ENCODE data around the gene BEST1.

DNA sequence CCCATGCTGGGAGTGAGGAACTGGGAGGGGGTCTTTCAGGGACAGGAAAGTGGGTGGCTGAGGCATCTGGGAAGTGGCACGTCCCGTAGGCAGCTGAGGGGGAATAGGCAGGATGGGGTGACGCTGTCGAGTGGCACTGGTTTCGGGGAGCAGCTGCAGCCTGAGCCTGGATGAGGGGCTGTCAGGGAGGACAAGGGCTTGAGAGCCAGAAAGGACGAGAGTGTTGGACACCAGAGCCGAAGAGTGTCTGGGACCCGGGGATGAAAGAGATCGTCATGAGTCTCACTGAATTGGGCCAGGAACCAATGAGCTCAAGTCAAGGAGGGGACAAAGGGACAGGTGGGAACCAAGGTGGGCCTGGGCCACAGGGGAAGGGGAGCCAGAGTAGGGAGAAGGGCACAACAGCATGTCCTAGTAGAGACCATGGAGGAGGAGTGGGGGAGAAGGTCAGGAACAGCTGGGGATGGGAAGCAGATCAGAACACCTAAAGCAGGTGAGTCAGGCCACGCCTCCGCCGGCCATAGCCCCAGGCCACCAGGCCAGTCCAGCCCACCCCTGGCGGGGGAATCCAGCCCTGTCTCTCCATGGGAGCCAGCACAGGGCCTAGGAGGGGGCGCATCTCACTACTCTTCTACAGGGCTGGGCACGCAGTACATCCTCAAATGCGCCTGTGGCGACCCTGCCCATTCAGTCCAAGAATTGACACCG lies 37.0 kb upstream of the BEST1 start:
- TF ChIP-seq CTCF (IDR thresholded peaks at IDR 0.05) (no peak), POLR2A (IDR thresholded peaks at IDR 0.05) (no peak), EP300 (IDR thresholded peaks at IDR 0.05) (no peak)

Data from tibial nerve (tissue), 4 donors.